HG03060 (cell line): Measurements from ENCODE around the gene SMAGP.
"Not testable (repeated sequence)": the region's sequence is repeated elsewhere in the genome, so short reads cannot be mapped to it uniquely, and the experiment has no call there.

ENCODE experiments used
- ATAC-seq: cut with Tn5 transposase; IDR thresholded peaks from one replicate; pipeline ENCODE4 v1.9.1; 2021; ENCODE audit warnings: low read depth, moderate number of reproducible peaks; ENCODE audit not compliant: unreplicated experiment

SMAGP gene

DNA sequence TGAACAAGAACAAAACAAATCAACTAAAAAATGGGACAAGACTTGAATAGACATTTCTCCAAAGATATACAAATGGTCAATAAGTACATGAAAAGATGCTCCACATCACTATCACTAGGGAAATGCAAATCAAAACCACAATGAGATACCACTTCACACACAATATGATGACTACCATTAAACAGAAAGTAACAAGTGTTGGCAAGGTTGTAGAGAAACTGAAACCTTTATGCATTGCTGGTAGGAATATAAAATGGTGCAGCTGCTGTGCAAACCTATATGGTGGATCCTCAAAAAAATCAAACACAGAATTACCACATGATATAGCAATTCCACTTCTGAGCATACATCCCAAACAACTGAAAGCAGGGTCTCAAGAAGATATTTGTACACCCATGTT, 5.2 kb downstream of the SMAGP start:
- peak; percentile 69 for ATAC-seq

DNA sequence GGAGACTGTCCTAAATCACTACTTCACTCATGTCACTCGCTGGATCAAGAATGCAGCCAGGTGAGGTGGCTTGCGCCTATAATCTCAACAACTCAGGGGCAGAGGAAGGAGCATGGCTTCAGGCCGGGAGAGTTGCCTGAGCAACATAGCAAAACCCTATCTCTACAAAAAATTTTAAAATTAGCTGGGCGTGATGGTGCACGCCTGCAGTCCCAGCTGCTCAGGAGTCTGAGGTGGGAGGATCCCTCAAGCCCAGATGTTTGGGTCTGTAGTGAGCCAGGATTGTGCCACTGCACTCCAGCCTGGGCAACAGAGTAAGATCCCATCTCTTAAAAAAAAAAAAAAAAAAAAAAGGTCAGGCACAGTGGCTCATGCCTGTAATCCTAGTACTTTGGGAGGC, 5.9 kb downstream of the SMAGP start:
- ATAC-seq: no peak

DNA sequence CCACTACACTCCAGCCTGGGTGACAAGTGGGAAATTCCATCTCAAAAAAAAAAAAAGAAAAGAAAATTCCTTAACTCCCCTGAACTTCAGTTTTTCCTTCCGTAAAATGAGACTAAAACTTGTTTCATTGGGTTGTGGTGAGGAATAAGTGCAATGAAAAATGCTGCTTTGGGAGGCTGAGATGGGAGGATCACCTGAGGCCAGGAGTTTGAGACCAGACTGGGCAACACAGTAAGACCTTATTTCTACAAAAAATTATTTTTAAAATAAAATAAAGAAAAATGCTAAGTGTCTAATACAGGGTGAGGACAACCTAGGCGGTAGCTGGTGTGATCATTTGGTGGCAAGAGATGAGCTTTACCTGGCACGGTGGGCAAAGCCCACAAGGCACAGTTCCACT, 6.9 kb downstream of the SMAGP start:
- ATAC-seq: no peak

DNA sequence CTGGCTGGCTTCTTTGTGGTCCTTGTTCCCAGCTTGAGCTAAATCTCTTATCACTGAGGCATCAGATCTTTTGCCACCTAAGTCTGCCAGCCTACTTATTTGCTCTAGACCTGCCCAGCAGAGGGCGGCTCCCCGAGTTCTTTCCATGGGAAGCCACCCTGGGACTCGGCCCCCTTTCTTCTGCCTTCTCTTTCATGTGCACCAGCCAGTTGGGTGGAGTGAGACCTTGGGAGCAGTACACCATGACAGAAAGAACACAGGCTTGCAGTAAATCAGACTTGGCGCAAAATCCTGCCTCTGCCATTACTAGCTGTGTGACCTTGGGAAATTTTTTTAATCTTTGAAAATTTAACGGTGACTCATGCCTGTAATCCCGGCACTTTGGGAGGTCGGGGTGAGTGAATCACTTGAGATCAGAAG, 7.4 kb downstream of the SMAGP start:
- ATAC-seq: no peak

DNA sequence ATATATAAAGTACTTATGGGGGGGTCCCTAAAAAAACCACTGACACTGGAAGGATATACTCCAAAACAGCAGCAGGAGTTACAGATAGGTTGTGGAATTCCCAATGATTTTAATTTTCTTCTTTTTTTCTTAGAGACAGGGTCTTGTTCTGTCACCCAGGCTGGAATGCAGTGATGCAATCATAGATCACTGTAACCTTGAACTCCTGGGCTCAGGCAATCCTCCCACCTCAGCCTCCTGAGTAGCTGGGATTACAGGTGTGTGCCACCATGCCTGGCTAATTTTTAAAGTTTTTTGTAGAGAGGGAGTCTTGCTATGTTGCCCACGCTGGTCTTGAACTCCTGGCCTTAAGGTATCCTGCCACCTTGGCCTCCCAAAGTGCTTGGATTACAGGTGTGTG, 10.6 kb downstream of the SMAGP start:
- ATAC-seq: not testable (repeated sequence)

DNA sequence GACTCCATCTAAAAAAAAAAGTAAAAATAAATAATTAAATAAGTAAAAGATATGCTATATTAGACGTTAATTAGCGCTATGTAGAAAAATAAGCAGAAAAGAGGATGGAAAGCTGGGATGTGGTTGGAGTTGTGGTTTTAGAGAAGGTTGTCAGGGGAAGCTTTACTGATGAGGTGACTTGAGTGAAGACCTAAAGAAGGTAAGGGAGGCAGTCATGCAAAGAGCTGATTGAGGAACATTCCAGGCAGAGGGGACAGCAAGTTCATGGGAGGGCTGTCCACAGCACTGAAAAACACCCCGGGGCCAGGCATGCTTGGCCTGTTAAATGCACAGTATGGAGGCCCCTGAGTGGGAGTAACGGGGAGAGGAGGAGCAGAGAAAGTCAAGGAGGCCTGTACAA, 15.7 kb downstream of the SMAGP start:
- no peak for ATAC-seq

DNA sequence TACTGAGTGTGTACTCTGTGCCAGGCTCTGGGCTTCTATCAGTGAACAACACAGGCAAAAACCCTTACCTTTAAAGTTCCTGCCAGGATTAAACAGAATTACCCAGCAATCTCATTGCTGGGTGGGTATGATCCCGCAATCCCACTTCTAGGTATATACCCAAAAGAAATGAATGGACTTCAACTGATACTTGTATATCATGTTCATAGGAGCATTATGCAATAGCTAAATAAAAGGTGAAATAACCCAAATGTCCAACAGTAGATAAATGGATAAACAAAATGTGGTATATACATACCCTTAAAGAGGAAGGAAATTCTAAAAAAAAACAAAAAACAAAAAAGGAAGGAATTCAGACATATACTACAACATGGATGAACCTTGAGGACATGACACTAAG, 16.9 kb downstream of the SMAGP start:
- no peak for ATAC-seq

DNA sequence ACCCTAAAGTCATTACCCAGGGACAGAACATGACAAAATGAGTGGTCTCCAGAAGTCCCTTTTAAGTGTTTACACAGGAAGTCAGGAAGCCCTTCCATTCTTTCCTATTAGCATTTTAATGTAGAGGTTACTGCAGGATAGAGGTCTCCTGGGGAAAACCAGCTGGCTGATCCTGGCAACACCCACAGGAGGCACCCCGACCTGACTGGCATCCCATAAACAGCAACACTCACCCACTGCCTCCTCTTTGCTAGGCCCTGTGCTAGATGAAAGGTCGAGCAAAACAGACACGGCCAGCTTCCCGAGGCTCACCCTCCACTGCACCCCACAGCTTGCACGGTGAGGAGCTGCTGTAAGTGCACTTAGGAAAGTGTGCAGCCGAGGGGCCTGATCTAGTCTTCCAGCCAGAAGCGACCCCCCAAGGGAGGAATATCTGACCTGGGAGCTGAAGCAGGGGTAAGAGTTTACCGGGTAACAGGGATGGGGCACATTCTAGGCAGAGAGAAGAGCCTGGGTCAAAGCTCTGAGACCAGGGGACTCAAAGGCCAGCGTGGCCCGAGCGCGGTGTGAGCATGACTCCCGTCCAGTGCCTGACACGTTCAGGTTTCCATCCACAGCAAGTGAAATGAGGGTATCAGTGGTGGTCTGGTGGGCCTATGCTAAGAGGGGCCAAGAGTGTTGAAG, 22.6 kb downstream of the SMAGP start:
- ATAC-seq: no peak

DNA sequence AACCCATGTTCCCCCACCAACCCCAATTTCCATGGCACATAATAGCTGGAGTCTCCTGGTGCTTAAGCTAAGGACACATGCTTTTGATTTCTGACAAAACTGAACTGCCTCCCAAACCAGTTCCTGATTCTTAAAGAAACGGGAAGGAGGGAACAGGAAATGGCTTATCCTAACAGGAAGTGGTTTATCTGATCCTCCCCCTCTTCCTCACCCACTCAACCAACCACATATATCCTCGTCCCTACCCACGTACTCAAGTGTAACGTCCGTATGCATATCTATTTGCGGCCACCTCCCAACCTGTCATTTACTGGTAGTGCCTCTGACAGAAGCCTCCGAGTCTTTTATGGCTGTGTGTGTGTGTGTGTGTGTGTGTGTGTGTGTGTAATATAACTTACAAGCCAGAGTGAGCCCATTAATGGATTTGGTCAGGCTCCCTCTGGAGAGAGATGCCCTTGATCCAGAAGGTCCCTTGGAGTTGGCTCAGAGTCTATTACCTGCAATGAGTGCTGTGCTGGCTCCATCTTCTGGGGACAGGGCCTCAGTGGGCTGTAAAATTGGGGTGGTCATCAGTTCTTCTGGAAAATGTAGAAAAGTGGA, 23.9 kb downstream of the SMAGP start:
- no peak for ATAC-seq

DNA sequence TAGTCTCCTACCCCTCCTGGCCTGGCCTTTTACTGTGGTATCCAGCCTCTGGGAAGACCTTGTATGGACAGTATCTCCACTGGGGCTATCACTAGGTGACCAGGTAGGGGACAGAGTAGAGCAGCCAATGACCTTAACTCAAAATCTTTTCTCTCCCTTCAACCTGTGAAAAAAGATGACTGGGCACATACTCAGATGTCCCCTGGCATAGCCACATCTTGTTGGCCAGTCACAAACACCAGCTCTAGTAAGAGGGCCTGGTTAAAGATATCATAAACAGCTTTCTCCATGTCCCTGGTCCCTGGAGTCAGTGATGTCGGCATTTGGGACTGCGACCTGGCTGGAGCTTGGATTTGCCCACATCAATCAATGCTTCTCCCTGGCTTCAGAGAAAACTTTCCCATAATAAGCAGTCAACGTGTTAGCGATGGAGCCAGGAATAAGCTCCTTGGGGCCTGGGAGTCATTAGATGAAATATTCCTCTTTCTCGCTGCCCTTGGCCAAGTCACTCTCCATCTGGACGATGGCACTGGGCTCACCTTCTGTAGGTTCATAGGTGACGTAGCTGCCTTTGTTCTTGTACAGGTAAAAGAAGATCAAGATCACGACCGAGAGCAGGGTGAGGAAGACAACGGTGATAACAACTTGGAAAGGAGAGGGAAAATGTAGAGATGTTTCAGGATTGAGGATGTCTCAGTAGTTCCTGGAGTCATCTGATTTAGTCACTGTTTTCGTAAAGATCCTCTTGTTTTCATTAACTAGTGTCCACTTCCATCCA, 24.6 kb downstream of the SMAGP start:
- ATAC-seq: no peak

DNA sequence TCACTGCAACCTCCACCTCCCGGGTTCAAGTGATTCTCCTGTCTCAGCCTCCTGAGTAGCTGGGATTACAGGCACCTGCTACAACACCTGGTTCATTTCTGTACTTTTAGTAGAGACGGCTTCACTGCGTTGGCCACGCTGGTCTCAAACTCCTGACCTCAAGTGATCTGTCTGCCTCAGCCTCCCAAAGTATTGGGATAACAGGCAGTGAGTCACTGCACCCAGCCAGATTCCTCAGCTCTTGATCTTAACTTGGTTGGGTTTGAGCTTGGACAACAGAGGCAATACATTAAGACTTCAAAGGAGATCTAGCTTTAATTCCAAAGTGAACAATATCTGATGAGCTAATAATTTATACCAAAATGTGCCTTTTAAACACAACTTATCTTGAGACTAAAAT, 25.9 kb downstream of the SMAGP start:
- no peak for ATAC-seq

DNA sequence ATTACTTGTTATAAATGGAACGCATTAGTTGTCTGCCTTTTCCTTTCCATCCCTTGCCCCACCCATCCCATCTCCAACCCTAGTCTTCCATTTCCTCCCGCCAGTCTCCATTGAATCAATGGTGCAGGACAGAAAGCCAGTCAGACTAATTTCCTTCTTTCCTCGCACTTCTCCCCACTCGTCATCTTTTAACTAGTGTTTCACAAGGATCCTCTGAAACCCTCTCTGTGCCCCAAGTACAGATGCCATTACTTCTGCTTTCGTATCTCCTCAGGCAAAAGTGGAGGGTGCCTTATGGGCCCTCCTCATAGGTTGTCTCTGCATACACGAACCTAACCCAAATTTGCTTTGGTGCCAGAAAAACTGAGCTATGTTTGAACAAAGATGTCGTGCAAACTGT, 27.3 kb downstream of the SMAGP start:
- no peak for ATAC-seq

DNA sequence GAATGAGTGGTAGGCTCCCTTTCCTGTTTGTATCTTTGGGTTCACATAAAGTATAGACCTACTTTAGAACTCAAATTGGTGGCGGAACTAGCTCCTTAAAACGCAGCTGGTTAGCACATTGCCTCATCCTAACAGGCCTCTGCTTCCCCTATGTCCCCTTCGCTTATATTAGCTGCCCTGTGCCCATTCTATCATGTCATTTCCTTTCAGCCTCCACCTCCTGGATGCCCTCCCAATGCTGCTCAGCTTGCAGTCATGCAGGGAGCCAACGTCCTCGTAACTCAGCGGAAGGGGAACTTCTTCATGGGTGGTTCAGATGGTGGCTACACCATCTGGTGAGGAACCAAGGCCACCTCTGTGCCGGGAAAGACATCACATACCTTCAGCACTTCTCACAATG, 28.1 kb downstream of the SMAGP start:
- ATAC-seq: no peak

DNA sequence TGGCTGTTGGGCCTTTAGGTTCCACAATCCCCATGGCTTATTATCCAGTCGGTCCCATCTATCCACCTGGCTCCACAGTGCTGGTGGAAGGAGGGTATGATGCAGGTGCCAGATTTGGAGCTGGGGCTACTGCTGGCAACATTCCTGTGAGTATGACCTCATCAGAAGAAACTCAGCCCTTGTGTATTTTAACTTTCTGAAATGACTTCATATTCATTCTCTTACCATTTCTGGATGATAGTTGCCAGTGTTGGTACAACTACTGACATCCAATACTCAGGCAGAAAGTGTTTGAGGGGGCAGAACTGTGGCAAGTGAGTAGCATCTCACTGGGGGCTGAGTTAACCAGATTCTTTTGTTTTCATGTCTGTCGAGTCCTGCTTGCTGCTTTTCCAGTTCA, 29.2 kb downstream of the SMAGP start:
- no peak for ATAC-seq

DNA sequence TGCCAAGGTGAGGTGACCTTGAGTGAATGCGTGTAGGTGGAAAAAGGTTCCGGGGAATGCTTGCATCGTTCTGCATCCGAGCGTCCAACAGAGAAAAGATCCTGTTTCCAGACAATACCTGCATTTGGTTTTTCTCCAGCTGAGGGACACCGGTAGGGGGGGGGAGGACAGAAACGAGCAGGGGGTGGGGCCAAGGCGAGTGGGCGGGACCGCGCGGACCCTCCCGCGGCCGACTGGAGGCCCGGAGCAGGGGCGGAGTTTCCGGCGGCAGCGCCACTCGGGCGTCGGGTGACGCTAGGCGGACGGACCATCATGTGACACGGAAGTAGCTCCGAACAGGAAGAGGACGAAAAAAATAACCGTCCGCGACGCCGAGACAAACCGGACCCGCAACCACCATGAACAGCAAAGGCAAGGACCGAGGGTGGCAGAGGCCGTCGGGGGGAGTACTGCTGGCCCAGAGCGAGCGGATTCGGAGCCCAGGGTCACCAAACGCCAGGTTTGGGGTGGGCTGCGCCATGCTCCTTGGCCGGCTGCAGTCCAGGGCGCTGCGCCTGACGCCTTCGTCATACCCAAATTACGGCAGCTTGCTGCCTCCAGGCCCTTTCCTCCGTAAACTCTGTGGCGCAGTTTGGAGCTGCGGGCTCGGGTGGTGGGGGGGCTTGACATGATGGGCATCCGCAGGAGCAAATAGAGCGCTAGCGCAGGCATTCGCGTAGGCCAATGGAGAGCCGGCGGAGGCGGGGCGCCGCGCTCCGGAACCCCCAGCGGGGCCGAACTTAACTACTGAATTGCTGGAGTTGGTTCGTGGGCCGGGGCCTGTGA, 31.5 kb downstream of the SMAGP start, which contains the start of gene DAZAP2:
Gene DAZAP2, plus strand, starts transcription at position 317 of the 825 bp plus-strand sequence. Its CDS starts 82 bp downstream, at position 399.
- ATAC-seq: peak; percentile 61

DNA sequence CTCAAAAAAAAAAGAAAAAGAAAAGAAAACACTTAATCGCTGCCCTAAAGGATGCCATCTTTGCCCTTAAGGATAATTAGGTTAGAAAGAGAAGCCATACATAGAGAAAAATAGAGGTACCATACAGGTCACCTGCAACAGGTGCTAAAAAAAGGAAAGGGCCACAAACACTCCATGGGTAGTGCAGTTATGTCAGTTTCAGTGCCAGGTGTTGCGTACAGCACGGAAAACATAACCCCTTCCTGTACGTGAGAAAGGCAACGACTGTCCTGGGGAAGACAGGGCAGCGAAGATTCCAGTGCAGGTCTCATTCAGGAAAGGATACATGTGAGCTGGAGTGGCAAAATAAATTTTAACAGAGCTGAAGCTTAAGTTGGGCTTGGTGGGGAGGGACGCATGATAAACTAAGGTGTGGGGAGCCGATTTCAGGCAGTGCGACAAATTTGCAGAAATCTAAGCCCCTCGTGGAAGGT, 32.1 kb downstream of the SMAGP start:
- peak; percentile 6 for ATAC-seq

DNA sequence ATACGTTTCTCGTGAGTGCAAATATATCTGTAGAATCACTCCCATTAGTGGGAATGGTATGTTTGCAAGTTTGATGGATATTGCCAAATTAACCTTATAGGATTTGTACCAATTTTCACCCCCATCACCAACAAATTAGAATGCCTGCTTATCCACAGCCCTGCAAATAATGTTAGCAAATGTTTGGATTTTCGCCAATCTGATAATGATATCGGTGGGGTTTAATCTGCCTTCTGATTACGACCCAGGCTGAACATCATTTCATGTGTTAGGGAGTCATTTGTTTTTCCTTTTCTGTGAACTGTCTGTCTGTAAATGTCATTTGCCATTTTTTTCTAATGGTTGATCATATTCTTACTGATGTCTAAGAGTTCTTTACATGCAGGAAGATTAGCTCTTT, 35.7 kb downstream of the SMAGP start:
- ATAC-seq: no peak

DNA sequence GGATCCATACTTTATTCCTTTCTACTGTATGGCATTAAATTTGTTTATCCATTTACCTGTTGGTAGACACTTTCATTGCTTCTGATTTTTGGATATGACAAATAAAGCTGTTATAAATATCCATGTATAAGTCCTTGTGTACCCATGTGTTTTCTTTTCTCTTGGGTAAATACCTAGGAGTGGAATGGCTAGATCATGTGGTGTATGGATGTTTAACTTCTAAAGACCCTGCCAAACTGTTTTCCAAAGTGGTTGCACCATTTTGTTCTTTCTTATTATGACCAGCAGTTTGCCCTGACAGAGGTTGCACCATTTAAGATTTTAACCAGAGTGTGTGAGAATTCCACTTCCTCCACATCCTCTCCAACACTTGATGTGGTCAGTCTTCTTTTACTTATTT, 37.6 kb downstream of the SMAGP start:
- ATAC-seq: no peak

DNA sequence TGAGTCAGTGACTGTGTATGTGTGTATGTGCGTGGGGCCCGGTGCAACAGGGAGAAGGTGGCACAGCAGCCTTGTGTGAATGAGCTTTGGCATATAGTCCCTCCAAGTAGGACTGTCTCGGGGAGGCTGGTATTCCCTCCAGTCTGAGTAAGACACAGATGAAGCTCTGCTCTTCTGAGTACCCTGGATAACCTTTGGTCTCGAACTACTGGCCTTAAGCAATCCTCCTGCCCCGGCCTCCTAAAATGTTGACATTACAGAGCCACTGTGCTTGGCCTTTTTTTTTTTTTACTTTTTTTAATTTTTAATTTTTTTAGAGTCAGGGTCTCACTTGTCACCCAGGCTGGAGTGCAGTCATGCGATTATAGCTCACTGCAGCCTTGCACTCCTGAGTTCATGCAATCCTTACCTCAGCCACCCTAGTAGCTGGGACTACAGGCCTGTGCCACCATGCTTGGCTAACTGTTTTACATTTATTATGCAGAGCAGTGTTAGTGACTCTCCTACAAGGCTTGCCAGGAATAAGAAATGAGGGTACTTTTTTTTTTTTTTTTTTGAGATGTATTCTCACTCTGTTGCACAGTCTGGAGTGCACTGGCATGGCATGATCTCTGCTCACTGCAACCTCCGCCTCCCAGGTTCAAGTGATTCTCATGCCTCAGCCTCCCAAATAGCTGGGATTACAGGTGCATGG, 41.0 kb downstream of the SMAGP start:
- no peak for ATAC-seq

DNA sequence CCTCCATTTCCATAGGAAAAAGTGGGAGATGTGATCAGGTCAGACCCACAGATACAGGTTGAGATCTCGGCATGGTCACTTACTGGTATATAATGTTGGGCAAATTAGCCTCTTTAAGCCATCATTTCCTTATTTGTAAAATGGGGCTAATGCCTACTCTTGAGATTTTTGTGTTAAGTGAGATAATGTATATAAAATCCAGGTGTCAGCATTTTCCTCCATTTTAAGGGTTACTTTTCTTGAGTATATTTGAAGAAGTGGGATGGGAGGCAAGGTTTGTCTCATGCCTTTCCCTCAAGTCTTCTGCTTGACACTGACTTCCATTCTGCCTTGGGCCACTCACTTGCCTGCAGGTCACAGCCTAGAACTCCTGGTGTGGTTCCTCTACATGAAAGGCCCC, 42.3 kb downstream of the SMAGP start:
- ATAC-seq: no peak
